Rectal smooth muscle tissue (tissue), 1 donor: ENCODE data around the gene ATP1A3.
"Not testable (repeated sequence)": the region's sequence is repeated elsewhere in the genome, so short reads cannot be mapped to it uniquely, and the experiment has no call there.

Experiments
- H3K27ac ChIP-seq: one replicate; pipeline ENCODE4 v1.7.0; 2013; ENCODE audit warnings: low read depth, low read length, inconsistent platforms
- H3K27me3 ChIP-seq: one replicate; pipeline ENCODE4 v1.7.0; 2013; ENCODE audit warnings: low read length; ENCODE audit not compliant: control insufficient read depth, insufficient read depth
- H3K36me3 ChIP-seq: one replicate; pipeline ENCODE4 v1.7.0; 2013; ENCODE audit warnings: low read length; ENCODE audit not compliant: control insufficient read depth, insufficient read depth
- H3K4me1 ChIP-seq: one replicate; pipeline ENCODE4 v1.7.0; 2013; ENCODE audit warnings: low read length; ENCODE audit not compliant: control insufficient read depth, insufficient read depth
- H3K4me3 ChIP-seq: one replicate; pipeline ENCODE4 v1.7.0; 2013; ENCODE audit warnings: low read length
- H3K9ac ChIP-seq: one replicate; pipeline ENCODE4 v1.7.0; 2013; ENCODE audit warnings: low read length

The ATP1A3 gene

GRCh38 chr19:41999878-42000208 lies 5.8 kb upstream of the ATP1A3 start:
- no peak overlapping the region for H3K27ac ChIP-seq

GRCh38 chr19:41999071-41999877 lies 5.2 kb upstream of the ATP1A3 start:
- H3K4me3 ChIP-seq: no peak overlapping the region
- no peaks in the 10 kb centered on the region for H3K4me1 ChIP-seq
- H3K36me3 ChIP-seq: no peaks in the 10 kb centered on the region
- H3K27ac ChIP-seq: no peak overlapping the region
- H3K9ac ChIP-seq: no peak overlapping the region
- peaks cover 39% of the 10 kb centered on the region for H3K27me3 ChIP-seq

More at GRCh38 chr19:41999878-42000208, 5.8 kb upstream of the ATP1A3 start:
- Histone ChIP-seq H3K4me3 (no peak overlapping the region), H3K4me1 (no peaks in the 10 kb centered on the region), H3K36me3 (no peaks in the 10 kb centered on the region), H3K27me3 (peaks cover 34% of the 10 kb centered on the region), H3K9ac (no peak overlapping the region)

GRCh38 chr19:41998246-41999020 lies 4.4 kb upstream of the ATP1A3 start:
- H3K27me3 ChIP-seq: peaks cover 41% of the 10 kb centered on the region
- no peak overlapping the region for H3K4me3 ChIP-seq
- H3K36me3 ChIP-seq: no peaks in the 10 kb centered on the region
- H3K27ac ChIP-seq: no peak overlapping the region
- H3K4me1 ChIP-seq: no peaks in the 10 kb centered on the region
- H3K9ac ChIP-seq: no peak overlapping the region

- Histone ChIP-seq H3K9ac (no peak overlapping the region), H3K4me1 (no peaks in the 10 kb centered on the region), H3K27ac (no peak overlapping the region), H3K4me3 (peak overlapping the region; percentile 14), H3K36me3 (no peaks in the 10 kb centered on the region), H3K27me3 (peaks cover 45% of the 10 kb centered on the region)
These were observed 3.8 kb upstream of the ATP1A3 start for GRCh38 chr19:41997851-41998229.

- Histone ChIP-seq H3K4me1 (no peaks in the 10 kb centered on the region), H3K4me3 (no peak overlapping the region), H3K36me3 (no peaks in the 10 kb centered on the region), H3K27me3 (peaks cover 45% of the 10 kb centered on the region), H3K9ac (no peak overlapping the region), H3K27ac (no peak overlapping the region)
These were observed 3.3 kb upstream of the ATP1A3 start for GRCh38 chr19:41997121-41997850.

GRCh38 chr19:41995959-41996797 lies 2.1 kb upstream of the ATP1A3 start:
- H3K27ac ChIP-seq: no peak overlapping the region
- H3K4me1 ChIP-seq: no peaks in the 10 kb centered on the region
- H3K4me3 ChIP-seq: no peak overlapping the region
- peaks cover 49% of the 10 kb centered on the region for H3K27me3 ChIP-seq
- H3K36me3 ChIP-seq: no peaks in the 10 kb centered on the region
- no peak overlapping the region for H3K9ac ChIP-seq

GRCh38 chr19:41994994-41995958 lies 1.2 kb upstream of the ATP1A3 start:
- H3K4me1 ChIP-seq: no peaks in the 10 kb centered on the region

GRCh38 chr19:41994521-41994971 lies 516 bp upstream of the ATP1A3 start:
- no peak overlapping the region for H3K9ac ChIP-seq
- no peak overlapping the region for H3K4me3 ChIP-seq

More at GRCh38 chr19:41994994-41995958, 1.2 kb upstream of the ATP1A3 start:
- no peaks in the 10 kb centered on the region for H3K36me3 ChIP-seq
- peaks cover 49% of the 10 kb centered on the region for H3K27me3 ChIP-seq
- H3K4me3 ChIP-seq: no peak overlapping the region
- no peak overlapping the region for H3K9ac ChIP-seq
- H3K27ac ChIP-seq: no peak overlapping the region

GRCh38 chr19:41991925-41992569 lies 2.0 kb downstream of the ATP1A3 start:
- not testable (repeated sequence) for H3K4me1 ChIP-seq, H3K36me3 ChIP-seq, H3K4me3 ChIP-seq, H3K27ac ChIP-seq, H3K9ac ChIP-seq
- peaks cover 35% of the 10 kb centered on the region for H3K27me3 ChIP-seq

More at GRCh38 chr19:41994521-41994971, 516 bp upstream of the ATP1A3 start:
- Histone ChIP-seq H3K36me3 (no peaks in the 10 kb centered on the region), H3K4me1 (no peaks in the 10 kb centered on the region), H3K27ac (no peak overlapping the region), H3K27me3 (peaks cover 45% of the 10 kb centered on the region)

GRCh38 chr19:41991025-41991424 lies 3.0 kb downstream of the ATP1A3 start:
- peaks cover 29% of the 10 kb centered on the region for H3K27me3 ChIP-seq
- H3K27ac ChIP-seq: no peak overlapping the region
- H3K36me3 ChIP-seq: no peaks in the 10 kb centered on the region
- H3K4me3 ChIP-seq: no peak overlapping the region
- no peaks in the 10 kb centered on the region for H3K4me1 ChIP-seq
- H3K9ac ChIP-seq: no peak overlapping the region
